Astrocyte of the hippocampus (primary cell): ENCODE results near the gene NOC4L.
"Not testable (repeated sequence)": the region's sequence is repeated elsewhere in the genome, so short reads cannot be mapped to it uniquely, and the experiment has no call there.

ENCODE experiments used
- DNase-seq: peaks from one replicate; pipeline ENCODE4 v3.0.0; 2011; ENCODE audit warnings: low read depth, low spot score

NOC4L gene

DNA sequence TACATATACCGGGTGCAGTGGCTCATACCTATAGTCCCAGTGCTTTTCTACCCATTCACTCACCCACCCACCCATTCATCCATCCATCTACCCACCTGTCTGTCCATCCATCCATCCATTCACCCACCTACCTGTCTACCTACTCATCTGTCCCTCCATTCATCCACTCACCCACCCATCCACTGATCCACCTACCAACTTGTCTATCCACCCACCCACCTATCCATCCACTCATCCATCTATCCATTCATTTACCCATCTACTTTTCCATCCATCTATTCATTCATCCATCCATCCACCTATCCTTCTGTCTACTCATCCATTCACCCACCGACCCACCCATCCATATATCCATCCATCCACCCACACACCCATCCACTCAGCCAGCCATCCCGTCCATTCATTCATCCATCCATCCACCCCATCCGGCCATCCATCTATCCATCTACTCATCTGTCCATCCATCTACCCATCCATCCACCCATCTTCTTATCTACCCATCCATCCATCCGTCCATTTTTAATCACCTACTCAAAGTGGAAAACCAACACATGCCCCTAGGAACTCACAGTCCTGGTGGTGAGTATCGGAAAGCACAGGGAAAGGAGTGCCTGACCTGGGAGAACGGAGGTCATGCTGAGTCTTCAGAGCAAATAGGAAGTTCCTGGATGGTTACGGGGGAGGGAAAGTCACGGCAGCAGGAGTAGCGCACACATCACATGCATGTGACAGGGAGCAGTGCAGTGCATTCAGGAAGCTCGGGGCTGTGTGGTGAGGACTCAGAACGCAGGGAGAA, 20.1 kb upstream of the NOC4L start:
- DNase-seq = no peak

DNA sequence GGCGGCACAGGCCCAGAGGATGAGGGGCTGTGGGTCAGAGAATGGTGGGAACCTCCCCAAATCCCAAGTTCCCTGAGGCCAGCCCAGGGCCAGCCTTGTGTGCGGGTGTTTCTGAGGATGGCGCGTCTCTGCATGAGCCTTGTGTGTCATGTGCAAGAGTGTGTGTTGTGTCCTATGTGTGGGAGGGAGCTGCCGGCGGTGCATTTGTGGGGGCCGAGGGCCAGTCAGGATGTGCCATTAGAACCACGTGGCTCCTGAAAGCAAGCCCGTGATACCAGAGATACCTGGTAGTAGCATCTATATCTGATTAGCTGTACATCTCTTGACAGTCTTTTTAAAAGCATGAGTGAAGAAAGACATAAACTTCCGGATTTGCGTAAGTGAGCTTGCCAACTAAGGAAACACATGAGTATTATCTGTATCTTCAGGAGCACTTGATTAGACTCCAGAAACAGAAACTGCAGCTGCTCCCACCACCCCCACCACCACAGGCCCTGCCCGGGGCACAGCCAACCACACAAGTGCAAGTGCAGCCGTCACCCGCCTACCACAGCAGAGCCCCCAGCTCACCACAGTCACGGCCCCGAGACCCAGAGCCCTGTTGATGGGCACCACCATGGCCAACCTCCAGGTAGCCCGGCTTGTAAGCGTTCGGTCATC, 19.4 kb upstream of the NOC4L start:
- no peak for DNase-seq

DNA sequence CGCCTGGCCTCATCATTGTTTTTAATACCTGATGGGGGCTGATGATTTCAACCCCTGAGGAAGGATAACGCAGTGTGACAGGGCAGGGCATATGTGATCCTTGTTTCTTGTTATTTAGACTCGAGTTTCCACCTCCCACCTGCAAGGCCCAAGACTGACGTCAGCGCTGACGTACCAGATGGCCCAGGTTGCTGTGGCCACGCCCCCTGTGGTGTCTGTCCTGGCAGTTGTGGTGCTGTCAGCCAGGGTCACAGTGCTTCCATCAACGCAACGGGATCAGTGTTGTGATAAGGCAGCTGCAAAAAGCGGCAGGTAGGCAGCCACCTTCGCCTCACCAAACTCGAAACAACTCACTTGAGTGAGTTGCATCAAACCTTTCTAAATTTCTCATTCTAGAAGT, 18.5 kb upstream of the NOC4L start:
- DNase-seq = no peak

GRCh38 chr12:132127041-132127440, 17.2 kb upstream of the NOC4L start:
- DNase-seq = no peak

GRCh38 chr12:132129007-132129406, 15.2 kb upstream of the NOC4L start:
- no peak for DNase-seq

DNA sequence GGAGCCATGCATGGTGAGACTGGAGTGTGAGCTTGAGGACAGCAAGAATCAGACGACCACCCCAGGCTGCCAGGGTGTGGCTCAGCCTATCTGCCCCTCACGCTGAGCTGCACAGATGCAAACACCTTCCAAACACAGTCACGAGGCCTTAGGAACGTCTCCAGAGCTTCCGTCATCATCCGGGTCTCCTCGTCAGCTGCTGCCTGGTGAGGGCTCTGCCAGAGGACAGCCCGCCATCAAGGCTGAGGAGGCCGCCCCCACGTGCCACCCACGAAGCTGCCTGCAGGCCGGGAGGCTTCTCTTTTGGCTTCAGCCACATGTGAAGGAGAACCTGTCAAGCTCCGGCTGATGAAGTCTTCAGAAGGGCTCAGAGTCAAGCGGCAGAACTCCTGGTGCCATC, 13.6 kb upstream of the NOC4L start:
- no peak for DNase-seq

GRCh38 chr12:132131229-132131628, 13.0 kb upstream of the NOC4L start:
- DNase-seq = no peak

DNA sequence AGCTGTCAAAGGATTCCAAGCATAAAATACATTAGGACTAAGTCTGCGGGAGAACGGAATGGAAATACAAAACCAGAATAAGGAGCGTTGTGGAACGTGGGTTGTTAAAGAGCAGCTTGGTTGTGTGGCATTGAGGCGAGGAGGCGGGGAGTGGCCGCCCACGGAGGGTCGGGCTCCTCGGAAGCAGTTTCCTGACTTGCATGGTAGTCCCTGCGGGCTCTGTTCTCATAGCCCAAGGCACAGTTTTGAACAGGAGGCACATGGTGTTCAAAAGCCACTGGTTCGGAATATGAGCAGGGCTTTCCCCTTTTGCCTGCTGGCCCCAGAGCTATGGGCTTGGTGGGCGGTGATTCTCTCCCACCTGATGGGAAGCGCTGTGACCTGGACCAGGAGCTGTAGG, 12.3 kb upstream of the NOC4L start:
- DNase-seq = no peak

GRCh38 chr12:132132609-132133430, 11.4 kb upstream of the NOC4L start:
- no peak for DNase-seq

DNA sequence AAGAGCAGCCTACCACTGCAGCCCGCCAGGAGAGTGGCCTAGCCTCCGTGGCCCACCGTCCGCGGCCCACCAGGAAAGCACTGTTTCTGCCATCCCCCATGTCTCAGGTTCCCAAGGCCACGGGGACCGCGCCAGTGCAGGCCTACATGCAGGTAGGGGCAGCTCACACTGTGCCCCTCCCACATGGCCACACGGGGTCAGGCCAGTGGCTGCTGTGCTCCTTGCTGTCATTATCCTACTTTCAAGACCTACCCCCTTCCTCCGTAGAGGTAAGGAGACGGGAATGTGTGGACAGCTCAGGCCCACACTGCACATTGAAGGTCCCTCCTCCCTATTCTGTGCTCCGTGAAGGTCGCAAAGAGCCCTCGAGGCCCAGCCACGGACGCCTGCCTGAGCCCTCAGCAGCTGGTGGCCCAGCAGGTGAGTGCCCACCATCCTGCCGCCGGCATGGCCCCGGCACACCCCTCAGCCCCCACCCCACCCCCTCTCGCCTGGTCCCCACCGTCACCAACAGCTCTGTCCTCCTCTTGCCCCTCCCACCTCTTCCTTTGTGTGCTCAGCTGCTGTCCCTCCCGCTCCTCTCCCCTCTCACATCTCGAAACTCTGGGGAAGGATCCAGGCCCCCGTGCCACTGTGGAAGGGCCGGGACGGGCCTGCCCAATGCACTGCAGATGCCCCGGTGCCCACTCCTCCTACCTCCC, 10.2 kb upstream of the NOC4L start:
- DNase-seq = no peak

DNA sequence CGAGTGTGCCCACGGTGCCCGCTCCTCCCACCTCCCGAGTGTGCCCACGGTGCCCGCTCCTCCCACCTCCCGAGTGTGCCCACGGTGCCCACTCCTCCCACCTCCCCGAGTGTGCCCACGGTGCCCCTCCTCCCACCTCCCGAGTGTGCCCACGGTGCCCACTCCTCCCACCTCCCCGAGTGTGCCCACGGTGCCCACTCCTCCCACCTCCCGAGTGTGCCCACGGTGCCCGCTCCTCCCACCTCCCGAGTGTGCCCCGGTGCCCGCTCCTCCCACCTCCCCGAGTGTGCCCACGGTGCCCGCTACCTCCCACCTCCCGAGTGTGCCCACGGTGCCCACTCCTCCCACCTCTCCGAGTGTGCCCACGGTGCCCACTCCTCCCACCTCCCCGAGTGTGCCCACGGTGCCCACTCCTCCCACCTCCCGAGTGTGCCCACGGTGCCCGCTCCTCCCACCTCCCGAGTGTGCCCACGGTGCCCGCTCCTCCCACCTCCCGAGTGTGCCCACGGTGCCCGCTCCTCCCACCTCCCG, 9.5 kb upstream of the NOC4L start:
- DNase-seq = not testable (repeated sequence)

DNA sequence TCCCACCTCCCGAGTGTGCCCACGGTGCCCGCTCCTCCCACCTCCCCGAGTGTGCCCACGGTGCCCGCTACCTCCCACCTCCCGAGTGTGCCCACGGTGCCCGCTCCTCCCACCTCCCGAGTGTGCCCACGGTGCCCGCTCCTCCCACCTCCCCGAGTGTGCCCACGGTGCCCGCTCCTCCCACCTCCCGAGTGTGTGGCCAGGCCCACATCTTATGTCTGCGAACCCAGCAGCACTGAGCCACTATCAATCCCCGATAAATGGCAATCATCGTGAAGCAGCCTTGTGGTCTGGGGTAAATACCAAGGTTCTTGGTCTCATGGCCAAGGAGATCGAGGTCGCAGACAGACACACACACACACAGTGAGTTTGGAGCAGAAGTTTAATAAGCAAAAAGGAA, 8.0 kb upstream of the NOC4L start:
- not testable (repeated sequence) for DNase-seq

GRCh38 chr12:132137483-132138125, 6.7 kb upstream of the NOC4L start:
- DNase-seq = peak; percentile 44

DNA sequence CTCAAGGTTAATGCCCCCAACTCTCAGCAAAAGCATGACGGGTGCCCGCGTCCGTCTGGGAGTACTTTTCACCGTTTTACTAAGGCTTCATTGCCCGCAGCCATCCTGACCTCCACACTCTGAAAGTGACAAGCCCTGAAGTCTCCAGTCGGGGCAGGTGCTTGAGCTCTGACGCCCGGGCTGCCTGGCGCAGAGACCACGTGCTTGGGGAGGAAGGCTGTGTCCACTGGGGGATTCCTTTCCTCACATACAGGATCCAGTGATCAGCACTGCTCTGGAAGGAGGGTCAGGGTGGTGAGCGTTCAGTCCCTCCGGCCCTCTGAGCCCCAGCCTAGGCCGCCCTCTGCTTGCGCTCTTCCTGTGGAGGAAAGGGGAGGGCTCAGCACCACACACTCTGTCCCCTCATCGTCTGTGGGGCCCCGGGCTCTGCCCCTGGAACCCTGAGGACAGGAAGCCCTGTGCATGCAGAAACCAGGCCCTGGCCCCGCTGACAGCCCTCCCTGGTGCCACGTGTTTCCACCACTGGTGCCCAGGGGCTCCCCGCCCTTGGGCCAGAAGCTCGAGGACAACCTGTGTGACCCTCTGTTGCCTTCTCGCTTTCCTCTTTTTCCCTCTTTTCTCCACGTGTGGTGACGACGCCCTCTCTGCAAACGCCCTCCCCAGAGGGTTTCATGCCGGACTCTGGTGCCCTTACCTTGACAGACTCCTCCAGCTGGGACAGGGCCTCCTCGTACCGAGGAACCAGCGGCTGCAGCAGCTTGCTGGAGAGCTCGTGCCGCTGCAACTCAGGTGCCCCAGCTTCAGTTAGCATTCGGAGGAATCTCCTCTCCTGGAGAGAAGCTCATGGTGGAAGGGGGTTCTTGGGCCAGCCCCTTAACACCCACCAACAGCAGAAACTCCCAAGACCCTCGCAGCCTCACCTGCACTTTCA, 5.1 kb upstream of the NOC4L start:
- no peak for DNase-seq

DNA sequence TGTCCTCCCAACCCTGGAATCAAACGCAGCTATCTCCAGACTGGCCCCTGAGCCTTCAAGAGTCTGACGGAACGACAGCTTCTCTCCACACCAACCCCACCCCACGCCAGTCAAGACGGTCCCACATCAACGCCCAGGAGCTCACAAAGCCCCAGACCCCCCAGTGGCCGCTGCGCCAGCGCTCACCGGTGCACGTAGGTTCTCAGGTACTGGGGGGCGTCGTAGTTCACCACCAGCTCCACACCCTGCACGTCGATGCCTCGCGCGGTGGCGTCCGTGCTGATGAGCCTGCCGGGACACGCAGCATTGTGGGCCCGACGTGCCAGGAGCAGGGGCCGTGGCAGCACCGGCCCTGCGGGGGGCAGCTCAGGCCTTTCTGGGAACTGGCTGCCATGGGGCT, 4.3 kb upstream of the NOC4L start:
- no peak for DNase-seq

GRCh38 chr12:132140501-132140900, 3.8 kb upstream of the NOC4L start:
- no peak for DNase-seq

- DNase-seq = no peak
Measured at GRCh38 chr12:132140918-132141841, 3.1 kb upstream of the NOC4L start.

DNA sequence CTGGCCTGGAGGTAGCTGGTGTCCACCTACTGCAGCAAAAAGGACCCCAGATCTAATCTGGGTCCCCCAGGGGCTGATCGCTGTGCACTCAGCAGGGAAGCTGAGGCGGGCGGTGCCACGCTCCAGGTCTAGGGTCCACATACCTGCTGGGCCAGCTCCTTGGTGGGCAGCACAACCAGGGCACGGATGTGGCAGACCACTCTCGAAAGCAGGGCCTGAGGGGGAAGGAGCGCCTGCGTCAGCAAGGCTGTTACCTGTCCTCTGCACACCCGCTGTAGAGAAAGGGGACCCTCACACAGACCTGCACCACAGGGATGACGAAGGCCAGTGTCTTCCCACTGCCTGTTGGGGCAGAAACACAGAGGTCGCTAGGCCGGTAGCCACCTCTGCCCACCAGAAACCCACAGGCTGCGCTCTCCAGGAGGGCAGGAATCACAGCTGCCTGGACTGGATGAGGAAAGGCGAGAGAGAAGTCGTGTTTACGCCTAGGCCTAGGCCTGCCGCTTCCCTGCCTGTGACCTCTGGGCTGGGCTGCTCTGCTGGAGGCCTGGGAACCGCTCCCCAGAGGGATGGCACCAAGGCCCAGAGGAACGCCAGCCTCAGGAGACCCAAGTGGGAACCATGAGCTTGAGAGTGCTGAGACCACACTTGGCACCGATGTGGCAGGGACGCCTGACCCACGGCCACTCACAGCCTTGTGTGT, 2.1 kb upstream of the NOC4L start:
- DNase-seq = no peak
